ENCODE results near the gene AP1G2.
"Not testable (repeated sequence)": the region's sequence is repeated elsewhere in the genome, so short reads cannot be mapped to it uniquely, and the experiment has no call there.

AP1G2 gene

DNA sequence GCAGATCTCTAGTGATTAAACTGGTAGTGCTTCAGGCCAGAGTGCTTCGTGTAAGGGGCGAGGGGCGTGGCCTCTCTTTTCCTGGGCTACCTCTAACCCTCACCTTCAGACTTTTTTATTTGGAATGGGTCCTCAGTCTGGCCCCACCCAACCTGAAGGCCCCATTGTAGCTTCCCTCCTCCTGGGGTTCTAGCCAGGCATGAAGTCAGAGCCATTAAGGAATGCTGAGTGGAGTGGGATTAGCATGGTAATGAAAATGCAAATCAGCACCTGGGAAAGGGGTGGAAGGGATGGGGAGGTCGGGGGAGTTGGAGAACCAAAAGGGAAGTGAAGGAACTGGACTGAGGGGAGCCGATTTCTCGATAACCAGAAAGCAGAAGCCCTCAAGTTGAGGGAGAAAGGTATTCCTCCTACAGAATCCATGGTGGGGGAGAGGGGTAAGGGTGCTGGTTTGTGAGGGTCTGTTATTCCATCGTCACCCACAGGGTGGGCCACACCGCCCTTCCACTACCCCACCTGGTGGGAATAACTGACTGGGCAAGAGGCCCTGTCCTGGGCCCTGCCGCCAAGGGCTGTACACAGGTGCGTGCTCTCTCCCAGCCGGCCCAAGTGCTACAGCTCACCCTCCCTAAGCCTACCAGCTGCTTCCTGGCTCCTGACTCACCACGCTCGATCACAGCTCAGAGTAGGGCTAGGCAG, 30.1 kb downstream of the AP1G2 start:
- no peak for DNase-seq

DNA sequence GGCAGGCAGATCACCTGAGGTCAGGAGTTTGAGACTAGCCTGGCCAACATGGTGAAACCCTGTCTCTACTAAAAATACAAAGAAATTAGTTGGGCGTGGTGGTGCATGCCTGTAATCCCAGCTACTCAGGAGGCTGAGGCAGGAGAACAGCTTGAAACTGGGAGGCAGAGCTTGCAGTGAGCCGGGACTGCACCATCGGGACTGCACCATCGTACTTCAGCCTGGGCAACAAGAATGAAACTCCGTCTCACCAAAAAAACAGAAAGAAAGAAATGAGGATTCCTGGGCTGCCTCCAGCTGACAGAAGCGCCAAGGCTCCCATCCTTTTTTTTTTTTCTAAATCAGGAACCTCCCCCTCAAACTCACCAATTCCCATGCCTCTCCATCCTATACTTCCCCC, 30.7 kb downstream of the AP1G2 start:
- not testable (repeated sequence) for DNase-seq

DNA sequence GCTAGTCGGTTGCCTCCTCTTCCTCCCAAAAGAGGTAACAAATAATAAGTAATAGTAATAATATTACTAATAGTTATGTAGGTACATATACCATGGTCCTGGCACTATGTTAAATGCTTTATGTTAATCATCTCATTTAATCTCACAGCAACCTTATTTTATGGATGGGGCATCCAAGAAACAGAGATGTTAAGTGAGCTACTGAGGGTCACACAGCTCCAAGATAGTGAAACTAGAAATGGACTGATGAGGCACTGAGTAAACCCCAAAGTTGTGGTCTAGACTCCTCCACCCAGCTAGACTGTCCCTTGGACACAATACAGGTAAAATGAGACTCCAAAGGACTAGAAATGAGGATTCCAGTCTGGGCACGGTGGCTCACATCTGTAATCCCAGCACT, 31.1 kb downstream of the AP1G2 start:
- no peak for DNase-seq

DNA sequence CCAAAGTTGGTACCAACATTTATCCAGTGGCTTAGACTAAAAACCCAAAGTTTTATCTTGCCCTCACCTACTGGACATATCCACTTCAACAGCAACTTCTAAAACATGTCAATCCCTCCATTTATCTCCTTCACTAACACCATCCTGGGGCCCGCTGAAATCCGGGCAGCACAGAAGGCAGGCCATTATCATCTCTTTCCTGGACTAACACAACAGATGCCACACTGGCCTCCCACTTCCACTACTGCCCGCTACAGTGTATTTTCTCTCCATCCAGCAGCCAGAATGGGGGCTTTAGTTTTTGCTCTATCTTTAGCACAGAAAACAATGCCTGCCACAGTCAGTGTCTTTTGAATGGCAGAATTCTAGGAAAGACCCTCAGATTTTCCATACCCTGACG, 31.6 kb downstream of the AP1G2 start:
- DNase-seq: no peak

DNA sequence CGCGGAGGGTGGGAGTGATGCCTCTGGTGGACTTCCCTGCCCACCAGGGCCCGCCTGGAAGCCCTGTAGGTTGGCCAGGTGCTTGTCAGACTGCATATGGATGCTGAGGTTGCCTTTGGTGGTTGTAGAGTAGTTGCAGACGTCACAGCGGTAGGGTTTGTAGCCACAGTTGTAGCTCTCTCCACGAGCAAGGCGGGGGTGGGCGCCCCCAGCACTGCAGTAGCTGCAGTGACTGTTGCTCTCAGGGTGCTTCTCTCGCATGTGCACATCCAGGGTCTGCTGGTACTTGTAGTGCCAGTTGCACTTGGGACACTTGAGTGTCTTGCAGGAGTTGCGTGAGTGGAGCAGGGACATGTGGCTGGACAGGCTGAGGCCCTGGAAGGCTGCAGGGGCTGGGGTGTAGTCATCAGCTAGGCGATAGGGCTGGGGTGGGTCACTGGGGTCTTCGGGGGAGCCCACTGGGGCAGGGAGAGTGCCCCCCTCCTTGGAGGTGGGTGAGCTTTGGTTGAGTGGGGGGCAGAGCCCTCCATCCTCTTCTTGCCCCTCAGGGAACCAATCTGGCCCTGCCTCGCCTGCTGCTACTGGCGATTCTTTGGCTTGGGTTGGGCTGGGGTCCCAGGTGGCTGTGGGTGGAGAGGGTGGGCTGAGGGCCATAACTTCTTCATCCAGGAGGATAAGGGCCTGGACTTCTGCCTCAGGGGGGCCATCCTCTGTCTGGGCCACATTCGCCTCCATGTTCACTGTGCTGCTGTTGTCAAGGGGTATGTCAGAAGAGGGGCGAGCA, 33.7 kb downstream of the AP1G2 start:
- no peak for DNase-seq

DNA sequence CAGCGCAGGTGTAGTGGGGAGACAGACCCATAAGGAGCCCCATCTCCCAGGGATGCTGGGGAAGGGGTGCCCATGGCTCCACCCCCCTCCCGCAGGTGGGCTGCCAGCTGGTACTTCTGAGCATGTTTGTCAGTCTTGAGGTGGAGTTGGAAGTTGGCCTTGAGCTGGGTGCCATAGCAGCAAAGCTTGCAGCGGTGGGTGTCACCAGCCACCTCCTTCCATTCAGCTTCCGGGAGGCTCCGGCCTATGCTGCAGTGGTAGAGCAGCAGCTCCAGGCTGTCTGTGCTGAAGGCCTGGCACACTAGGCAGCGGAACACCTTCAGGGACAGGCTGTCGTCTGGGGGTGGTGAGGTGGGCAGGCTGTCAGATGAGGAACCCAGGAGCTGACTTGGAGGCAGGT, 34.9 kb downstream of the AP1G2 start:
- no peak for DNase-seq

DNA sequence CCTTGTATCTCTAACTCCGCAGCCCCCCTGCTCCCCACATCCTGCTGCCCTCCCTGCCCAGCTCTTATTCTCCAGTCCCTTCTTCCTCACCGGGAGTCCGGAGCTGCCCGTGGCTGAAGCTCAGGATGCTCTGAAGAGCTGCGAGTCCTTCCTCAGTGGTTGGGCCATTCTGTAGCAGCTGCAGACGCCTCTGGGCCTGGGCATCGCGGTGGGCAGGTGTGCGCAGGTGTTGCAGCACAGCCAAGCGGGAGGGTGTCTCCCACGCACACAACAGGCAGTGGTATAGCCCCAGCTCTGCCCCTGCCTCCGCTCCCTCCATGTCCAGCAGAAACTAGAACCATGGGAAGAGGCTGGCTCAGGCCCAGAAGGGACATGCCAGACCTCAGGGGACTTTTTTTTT, 36.2 kb downstream of the AP1G2 start:
- DNase-seq: no peak

DNA sequence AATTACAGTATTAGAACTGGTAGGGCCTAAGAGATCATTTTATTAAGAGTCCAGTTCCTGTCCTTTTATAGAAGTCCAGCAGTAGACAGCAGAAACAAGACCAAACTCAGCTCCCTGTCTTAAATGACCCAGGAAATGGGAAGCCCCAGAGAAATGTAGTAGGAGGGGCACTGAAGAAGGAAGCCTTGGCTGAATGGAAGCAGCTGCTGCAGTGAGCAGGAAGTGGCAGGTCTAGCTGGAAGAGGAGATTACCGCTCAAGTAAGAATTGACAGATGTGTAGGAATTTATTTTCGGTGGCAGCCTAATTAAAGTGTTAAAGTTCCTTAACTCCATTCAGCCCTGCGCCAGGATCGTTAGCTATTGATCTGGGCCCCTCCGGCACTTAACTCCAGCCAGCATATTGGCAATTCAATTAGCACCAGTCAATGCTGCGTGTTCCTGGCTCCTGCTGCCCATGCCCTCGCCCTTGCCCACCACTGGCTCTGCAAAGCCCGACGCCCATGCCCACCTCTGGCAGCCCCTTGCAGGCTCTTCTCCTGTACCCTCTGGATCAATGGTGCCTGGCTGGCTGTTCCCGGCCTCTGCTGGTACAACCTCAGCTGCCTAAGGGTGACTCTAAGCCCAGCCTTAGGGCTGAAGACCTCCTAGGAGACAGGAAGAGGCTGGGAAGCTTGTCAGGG, 37.1 kb downstream of the AP1G2 start:
- DNase-seq: no peak

DNA sequence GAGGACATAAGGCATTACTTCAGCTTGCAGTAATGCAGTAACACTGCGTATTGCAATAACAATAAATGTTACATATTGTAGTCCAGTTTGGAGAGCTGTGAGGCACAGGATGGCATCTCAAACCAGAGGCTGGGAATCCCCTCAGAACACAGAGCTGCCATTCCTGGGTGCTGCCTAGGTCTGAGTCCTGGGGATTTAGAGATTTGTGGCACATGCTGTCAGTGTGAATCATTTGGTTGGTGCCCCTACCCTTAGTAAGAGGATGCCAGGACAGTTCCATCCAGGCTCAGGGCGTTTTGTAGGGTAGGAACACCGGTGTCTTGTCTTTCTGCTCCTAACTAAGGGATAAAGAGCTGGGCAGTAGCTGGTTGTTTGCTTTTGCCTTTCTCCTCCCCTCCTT, 38.6 kb downstream of the AP1G2 start:
- no peak for DNase-seq

DNA sequence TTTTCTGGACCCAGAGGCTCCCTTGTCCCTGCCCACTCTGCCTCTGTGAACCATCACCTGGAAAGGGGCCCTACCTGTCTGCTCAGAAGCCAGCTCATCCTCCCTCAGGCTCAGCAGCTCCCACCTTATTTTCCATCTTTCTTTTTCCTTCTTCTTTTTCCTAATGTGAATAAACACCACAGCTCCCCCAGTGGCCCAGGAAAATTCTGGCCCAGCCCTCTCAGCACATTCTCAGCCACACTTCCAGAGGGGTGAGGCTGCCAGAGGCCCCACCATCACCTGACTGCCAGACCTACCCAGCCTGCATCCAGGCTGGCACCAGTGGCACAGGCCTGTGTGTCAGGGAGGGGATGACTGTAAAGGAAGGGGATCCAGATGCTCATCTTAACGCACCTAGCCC, 39.0 kb downstream of the AP1G2 start:
- no peak for DNase-seq

DNA sequence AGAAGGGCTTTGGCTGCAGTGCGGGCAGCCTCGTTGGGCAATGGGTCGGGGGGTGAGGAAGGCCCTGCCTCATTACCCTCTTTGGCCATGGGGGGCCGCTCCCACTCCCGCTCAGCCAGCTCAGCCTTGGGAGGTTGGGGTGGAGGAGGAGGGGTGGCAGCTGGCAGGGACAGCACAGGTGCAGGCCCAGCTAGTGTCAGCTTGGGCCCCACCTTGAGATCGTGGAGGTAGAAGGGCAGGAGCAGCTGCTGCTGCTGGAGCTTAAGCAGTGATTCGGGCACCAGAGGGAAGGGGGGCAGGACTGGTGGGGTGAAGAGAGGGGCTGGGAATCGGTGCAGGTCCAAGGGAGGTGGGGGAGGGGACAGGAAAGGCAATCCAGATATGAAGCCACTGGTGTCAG, 42.0 kb downstream of the AP1G2 start:
- DNase-seq: no peak

DNA sequence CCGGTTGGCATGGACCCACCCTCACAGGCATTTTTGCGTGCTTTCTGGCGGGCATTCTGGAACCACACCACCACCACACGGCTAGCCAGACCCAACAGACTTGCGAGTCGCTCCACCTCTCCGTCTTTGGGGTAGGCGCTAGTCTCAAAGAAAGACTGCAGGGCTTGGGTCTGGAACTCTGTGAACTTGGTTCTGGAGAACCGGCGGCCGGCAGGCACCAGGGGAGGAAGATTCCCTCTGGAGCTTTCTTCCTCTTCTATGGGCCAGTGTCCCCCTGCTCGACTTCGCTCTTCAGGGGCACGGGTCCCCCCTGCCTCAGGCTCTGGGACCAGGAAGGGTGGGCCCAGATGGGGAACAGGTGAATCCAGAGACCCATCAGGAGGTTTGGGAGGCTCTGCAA, 42.6 kb downstream of the AP1G2 start:
- DNase-seq: no peak

DNA sequence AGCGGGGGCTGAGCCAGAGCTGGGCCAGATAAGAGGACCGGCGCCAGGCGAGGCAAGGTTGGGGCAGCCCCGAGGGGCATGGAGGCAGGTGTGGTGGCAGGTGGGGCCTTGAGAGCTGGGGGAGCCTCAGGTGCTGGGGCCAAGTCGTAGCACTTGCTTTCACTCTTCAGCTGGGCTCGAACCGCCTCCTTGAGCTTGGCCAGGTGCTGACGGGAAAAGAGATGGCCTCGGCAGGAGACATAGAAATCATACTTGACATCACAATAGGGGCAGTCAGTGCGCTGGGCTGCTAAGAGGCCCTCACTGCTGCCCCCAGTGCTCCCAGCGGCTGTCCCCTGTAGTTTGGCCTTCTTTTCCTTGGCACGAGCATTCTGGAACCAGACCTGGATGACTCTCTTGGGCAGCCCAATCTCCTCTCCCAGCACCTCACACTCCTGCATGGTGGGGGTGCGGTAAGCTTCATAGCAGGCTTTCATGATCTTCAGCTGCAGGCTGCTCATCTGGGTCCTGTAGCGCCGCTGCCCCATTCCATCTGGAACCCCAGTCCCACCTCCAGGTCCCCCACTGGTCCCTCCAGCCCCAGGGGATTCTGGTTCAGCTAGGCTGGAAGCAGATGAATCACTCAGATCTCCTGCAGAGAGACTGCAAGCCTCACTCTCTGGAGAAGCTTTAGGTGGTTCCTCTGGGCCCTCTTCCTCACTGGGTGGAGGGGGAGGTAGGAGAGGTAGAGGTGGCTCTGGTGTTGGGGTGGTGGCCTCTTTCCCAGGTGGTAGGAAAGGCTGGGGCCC, 44.2 kb downstream of the AP1G2 start:
- DNase-seq: no peak

DNA sequence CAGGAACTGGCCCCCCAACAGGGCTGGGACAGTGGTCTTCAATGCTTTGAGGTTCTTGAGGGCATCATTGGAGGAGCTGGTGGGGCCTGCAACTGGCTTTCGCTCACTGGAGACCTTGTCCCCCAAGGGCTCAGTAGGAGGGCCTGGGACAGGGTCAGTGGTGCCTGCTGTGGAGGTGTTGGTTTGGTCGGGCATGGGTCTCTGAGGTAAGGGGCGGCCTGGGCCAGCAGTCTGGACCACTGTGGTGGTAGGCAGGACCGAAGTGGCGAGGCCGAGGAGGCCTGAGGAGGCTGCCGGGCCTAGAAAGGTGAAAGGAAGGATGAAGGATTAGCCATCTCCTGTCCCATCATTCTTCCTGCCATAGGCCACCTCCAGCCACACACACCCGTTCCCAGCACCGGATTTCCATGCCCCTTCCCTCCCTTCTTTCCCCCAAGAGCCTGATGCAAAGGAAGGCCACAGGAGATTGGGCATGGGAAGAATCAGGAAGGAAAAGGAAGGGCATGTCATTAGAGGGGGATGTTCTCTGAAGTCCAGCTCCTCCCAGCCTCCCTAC, 44.9 kb downstream of the AP1G2 start:
- DNase-seq: no peak

DNA sequence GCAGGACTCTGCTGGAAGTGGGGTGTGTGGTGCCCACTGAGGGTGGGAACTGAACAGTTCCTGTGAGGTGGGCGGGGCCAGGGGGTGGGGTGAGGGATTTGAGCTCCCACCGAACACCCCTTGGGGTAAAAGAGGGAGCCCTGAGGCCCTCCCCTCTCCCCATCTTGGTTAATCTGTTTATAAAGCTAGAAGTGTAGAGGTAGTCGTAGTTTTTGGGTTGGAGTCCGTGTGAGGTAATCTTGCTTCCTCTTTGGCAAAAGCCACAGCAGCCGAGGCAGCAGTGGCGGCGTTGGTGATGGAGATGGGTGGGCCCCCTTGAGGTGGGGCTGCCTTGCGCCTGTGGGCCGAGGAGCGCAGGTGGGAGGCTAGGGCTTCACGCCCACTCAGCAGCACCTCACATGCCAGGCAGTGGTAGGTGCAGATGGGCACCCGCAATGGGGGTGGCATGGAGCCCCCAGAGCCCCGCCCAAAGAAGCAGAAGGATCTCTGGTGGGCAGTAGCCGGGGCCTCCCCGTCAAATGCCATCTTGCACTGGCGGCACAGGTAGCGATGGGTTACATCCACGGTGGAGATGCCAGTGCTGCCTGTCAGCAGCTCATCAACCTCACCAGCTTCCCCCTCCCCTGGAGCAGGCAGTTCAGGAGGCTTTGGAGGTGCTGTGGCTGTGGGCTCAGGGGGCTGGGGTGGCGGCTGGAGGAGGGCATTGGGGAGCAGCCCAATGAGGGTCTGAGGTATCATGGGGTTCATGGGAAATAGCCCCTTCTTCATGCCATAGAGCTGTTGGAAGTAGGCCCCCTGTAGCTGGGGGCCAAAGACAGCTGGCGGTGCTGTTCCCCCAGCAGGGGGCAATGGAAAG, 45.6 kb downstream of the AP1G2 start:
- no peak for DNase-seq

DNA sequence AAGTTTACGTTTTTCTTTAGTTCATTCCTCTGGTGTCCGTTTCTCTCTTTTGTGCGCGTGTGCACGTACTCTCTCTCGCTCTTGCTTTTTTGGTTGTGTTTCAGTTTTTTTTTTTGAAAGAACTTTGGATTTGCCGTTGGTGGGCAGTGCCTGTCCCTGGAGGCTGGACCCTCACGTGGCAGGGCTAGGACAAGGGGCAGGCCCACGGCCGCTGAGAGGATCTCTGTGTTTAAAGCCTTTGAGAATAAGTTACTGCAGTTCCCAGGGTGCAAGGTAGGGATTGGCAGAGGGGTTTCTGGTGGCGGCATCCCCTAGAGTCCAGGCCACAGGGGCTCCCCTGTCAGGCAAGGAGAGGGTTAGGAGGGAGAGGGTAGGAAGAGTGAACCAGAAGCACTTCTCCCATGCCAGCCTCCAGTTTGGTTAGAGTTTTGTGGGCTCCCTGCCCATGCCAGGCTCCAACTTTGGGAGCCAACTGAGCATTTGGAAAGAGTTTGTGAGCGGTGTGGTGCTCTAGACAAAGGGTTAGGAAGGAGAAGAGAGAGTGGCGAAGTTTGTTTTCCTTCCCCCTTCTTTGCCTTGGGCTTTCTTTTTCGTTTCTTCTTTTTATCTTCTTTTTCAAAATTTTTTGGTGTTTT, 46.6 kb downstream of the AP1G2 start:
- no peak for DNase-seq

DNA sequence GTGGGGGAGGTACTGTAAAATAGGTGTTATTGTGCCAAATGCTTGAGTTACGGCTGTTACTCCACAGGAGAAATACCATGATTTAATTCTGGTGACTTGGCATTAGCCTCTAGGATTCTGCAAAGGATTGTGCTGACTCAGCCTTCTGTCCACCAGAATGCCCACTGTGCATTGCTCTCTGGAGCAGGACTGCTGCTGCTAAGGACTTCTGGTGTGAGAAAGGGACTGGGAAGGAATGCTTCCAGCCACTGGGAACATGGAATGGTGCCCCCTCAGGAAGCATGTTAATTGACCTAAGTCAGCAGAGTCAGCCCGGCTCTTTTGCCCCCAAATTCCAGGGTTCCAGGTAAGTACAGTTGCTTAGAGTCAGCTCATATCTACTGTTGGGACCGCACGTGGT, 48.9 kb downstream of the AP1G2 start:
- no peak for DNase-seq

DNA sequence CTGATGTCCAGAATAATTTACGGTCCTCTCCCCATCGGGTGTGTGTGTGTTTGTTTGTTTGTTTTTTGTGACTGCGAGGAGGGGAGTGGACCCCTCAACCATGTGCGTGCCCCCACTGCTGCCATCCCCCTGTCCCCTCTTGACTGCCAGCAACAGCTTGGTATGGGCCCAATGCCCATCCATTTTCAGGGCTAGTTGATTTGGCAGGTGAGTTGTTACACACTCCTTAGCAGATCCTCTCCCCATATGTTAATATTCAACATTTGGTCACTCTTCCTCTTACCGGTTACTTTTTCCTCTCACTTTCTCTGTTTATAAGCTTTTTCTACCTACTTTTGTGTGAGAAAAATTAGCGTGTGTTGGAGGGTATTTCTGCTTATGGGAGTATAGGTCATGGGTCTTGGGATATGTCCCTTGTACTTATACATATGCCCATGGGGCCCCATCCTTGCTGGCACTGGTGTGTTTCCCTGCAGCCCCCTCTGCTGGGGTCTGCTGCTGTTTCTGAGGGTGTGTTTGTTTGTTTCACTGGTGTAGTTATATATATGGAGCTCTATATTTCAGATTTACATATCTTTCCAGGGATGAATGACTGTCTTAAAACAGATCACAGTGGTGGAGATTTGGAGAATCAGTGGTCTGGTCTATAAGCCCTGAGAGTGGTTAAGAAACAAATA, 49.8 kb downstream of the AP1G2 start:
- DNase-seq: no peak

DNA sequence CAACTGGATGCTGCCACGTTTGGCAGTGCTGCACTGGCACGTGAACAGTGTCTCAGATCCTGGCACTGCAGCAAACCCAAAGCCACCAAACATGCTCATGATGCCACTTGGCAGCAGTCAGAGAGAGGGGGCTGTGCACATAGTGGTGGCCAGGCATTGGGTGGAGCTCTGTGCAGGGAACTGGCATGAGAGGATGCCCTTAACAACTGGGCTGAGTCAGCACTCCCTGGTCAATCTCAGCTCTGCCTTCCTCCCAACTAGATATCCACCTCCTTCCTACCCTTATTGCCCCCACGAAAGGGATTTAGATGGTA, 53.0 kb downstream of the AP1G2 start:
- DNase-seq: no peak

DNA sequence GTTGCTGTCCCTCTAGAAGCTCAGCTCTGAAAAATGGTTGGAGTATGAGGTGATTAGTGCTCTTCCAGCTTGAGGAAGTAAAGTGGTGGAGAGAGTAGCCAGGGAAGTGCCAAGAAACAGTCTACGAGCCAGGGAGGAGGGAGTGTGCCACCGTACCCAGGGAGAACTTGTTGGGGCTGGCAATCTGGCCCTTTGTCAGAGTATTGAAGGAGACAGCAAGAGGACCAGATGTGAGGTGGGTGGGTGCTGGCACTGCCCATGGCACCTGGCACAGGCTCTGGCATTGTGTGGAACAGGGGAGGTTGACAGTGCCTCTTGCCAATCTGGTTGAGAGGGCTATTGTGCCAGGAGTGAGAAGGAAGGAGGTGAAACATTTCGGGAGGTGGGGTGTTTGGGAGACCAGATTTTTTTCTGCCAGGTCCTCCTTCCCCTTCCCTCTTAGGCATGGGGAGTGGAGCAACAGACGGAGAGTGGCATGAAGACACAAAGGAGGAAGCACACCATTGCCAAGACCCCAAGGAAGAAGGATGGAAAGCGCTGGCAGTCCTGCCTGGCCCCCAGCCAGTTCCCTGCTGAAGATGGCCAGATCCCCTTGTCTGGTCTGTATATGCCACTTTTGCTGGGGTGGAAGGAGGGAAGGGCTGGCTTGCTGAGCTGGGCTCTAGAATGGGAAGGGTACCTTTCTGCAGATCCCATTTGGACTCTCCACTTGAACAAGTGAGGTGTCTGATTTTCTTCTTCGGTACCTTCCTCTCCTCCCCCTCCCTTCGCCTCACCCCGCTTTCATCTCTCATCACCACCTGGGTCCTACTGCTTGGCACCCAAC, 53.6 kb downstream of the AP1G2 start:
- DNase-seq: no peak
